Activated CD4-positive, alpha-beta T cell treated with anti-CD3 and anti-CD28 coated beads, Interleukin-2, amount 10 ng/mL, durations not matched to agents 24 days and 14 days (primary cell): ENCODE measurements around the gene SLC4A9. TPM values are rescaled to one million over a fixed set of nuclear protein-coding genes. Genes with fewer than 3 reads are reported as not detected.

Experiments
- DNase-seq: peaks from one replicate; pipeline ENCODE4 v3.0.0; 2022
- H3K27ac Mint-ChIP-seq: one replicate; pipeline ENCODE4 v1.8.0; 2022; ENCODE audit warnings: mild to moderate bottlenecking, mixed read lengths
- H3K27me3 Mint-ChIP-seq: one replicate; pipeline ENCODE4 v1.8.0; 2022; ENCODE audit warnings: mixed read lengths
- H3K36me3 Mint-ChIP-seq: one replicate; pipeline ENCODE4 v1.8.0; 2022; ENCODE audit warnings: low read depth, mild to moderate bottlenecking, mixed read lengths
- H3K4me1 Mint-ChIP-seq: one replicate; pipeline ENCODE4 v1.8.0; 2021; ENCODE audit warnings: mixed read lengths
- H3K4me3 Mint-ChIP-seq: one replicate; pipeline ENCODE4 v1.8.0; 2022; ENCODE audit warnings: mild to moderate bottlenecking, moderate library complexity, mixed read lengths
- H3K9me3 Mint-ChIP-seq: one replicate; pipeline ENCODE4 v1.8.0; 2021; ENCODE audit warnings: mixed read lengths
- intact Hi-C: fragments of 100-400 bp; cut with micrococcal nuclease; formaldehyde crosslinking; loops from one replicate; pipeline ENCODE4 v1.15.1; 2023
- total RNA-seq: library from RNA; stranded (reverse); gene quantifications from 2 replicates; pipeline ENCODE4 v1.2.3, GENCODE V29; 2022

The SLC4A9 gene
- total RNA-seq, 1 donor from 2014 or later = not detected

DNA sequence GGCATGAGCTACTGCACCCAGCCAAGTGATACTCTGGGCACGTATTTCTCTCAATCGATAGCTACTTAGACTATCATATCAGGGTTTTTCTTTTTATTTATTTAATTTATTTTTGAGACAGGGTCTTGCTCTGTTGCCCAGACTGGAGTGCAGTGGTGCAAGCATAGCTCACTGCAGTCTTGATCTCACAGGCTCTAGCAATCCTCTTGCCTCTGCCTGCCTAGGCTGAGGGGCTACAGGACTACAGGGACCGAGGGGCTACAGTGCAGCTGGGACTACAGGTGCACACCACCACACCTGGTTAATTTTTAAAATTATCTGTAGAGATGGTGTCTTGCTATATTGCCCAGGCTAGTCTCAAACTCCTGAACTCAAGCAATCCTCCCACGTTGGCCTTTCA lies 21.4 kb downstream of the SLC4A9 start:
- intact Hi-C loops = no loop called here
- H3K9me3 Mint-ChIP-seq = peaks cover 4% of the 10 kb centered on the region
- peaks cover 2% of the 10 kb centered on the region for H3K36me3 Mint-ChIP-seq
- DNase-seq = no peak
- no peak overlapping the region for H3K4me3 Mint-ChIP-seq
- H3K27me3 Mint-ChIP-seq = no peaks in the 10 kb centered on the region
- no peak overlapping the region for H3K27ac Mint-ChIP-seq
- H3K4me1 Mint-ChIP-seq = peaks cover 11% of the 10 kb centered on the region

DNA sequence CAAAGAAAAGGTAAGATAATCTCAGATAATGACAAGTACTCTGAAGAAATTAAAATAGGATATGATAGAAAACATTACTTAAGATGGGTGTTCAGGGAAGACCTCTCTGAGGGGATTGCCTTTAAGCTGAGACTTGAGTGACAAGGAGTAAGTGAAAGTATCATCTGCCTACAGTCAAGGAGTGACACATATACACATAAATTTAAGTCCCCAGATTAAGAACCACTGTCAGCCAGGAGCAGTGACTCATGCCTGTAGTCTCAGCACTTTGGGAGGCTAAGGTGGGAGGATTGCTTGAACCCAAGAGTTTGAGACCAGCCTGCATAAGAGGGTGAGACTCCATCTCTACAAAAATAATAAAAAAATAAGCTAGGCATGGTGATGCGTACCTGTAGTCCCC lies 22.0 kb downstream of the SLC4A9 start:
- Mint-ChIP-seq H3K27me3 (no peaks in the 10 kb centered on the region), H3K4me1 (peaks cover 11% of the 10 kb centered on the region), H3K4me3 (no peak overlapping the region), H3K36me3 (peaks cover 2% of the 10 kb centered on the region), H3K27ac (peak overlapping the region; percentile 28), H3K9me3 (peaks cover 4% of the 10 kb centered on the region)
- intact Hi-C loops = no loop called here
- DNase-seq = no peak

DNA sequence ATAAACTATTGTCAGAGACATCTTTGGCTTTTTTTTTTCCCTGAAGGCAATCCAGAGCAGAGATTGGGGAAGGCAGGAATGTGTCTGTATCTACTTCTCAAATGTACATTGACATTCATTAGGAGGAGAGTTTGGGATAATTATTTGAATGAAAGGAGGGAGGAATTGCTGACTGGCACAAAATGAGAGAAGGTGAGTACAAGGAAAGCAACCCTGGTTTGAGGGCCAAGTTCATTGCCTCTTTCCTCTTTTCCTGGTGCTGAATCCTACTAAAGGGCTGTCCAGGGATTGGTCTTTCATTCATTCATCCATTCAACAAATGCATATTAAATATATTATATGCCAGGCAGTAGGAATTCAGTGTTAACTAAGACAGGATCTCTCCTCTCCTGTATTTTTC lies 22.9 kb downstream of the SLC4A9 start:
- peaks cover 4% of the 10 kb centered on the region for H3K9me3 Mint-ChIP-seq
- intact Hi-C loops = no loop called here
- peaks cover 2% of the 10 kb centered on the region for H3K36me3 Mint-ChIP-seq
- no peak for DNase-seq
- H3K27me3 Mint-ChIP-seq = no peaks in the 10 kb centered on the region
- no peak overlapping the region for H3K4me3 Mint-ChIP-seq
- H3K4me1 Mint-ChIP-seq = peaks cover 11% of the 10 kb centered on the region
- no peak overlapping the region for H3K27ac Mint-ChIP-seq

DNA sequence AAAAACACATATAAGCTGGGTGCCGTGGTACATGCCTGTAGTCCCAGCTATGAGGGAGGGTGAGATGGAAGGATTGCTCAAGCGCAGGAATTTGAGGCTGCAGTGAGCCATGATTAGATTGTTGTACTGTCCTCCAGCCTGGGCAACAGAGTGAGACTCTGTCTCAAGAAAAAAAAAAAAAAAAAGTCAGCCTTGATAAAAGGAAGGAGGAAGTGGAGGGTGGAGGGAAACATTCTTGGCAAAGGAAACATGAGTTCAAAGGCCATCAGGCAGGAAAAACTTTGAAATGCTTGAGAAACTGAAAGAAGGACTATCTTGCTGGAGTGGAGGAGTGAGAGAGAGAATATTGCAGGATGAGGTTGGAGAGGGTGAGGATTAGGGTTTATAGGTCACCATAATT lies 23.3 kb downstream of the SLC4A9 start:
- H3K9me3 Mint-ChIP-seq = peaks cover 4% of the 10 kb centered on the region
- no peak overlapping the region for H3K4me3 Mint-ChIP-seq
- no peaks in the 10 kb centered on the region for H3K27me3 Mint-ChIP-seq
- no peak overlapping the region for H3K27ac Mint-ChIP-seq
- intact Hi-C loops = no loop called here
- no peak for DNase-seq
- peaks cover 11% of the 10 kb centered on the region for H3K4me1 Mint-ChIP-seq
- H3K36me3 Mint-ChIP-seq = peaks cover 2% of the 10 kb centered on the region

DNA sequence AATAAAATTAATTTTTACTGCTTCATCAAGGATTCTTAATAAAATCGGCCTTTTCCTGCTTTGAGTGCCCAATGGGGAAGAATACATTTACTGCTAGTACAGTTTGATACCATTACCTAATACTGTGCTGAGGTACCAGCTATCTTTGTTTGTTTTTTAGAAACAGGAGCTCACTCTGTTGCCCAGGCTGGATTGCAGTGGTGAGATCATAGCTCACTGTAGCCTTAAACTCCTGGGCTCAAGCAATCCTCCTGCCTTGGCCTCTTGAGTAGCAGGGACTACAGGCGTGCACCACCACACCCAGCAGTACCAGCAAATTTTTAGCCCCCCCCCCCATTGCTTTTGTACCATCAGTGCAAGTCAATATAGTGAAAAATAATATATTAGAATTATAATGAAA lies 28.1 kb downstream of the SLC4A9 start:
- Mint-ChIP-seq H3K27ac (no peak overlapping the region), H3K36me3 (peaks cover 4% of the 10 kb centered on the region), H3K4me1 (peaks cover 4% of the 10 kb centered on the region), H3K4me3 (no peak overlapping the region), H3K9me3 (peaks cover 4% of the 10 kb centered on the region), H3K27me3 (no peaks in the 10 kb centered on the region)
- intact Hi-C loops = no loop called here
- DNase-seq = no peak

DNA sequence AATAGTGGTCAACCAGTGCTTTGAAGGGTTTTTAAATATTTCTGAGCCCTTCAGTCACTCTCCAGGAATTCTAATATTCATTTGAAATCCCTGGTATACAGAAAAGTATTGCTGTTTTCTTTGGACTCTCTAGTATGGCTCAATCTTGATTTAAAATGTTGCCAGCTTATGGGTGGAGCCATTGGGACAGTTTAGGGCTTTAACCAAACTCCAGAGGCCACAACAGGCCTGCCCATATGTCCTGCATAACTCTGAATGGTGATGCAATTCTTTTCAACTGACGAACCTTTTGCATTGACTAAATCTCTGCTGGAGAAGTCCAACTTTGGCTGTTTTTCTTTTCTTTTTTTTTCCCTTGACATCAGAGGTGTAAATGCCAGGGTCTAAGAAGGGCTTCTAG lies 31.3 kb downstream of the SLC4A9 start:
- DNase-seq = no peak
- intact Hi-C loops = no loop called here
- H3K4me3 Mint-ChIP-seq = no peak overlapping the region
- H3K4me1 Mint-ChIP-seq = no peaks in the 10 kb centered on the region
- H3K27me3 Mint-ChIP-seq = no peaks in the 10 kb centered on the region
- peaks cover 2% of the 10 kb centered on the region for H3K36me3 Mint-ChIP-seq
- no peaks in the 10 kb centered on the region for H3K9me3 Mint-ChIP-seq
- H3K27ac Mint-ChIP-seq = no peak overlapping the region

DNA sequence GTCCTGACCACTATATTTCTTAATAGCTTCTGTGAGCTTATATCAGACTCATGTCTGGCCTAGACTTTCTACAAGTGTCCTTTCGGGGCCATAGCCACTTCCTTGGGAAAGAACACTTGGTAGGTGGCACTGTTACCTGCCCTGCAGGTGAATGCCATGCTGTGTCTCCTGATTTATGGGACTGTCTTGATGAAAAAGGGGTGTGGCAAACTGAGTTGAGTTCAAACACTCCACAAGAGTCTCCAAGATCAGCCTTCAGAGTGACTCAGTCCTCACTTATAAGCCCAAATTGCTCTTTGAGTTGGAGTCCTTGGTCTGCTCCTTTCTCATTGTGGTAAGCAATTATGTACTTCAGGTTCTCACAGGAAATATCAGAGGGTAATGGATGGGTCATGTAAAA lies 31.7 kb downstream of the SLC4A9 start:
- no peaks in the 10 kb centered on the region for H3K9me3 Mint-ChIP-seq
- intact Hi-C loops = no loop called here
- H3K36me3 Mint-ChIP-seq = peaks cover 2% of the 10 kb centered on the region
- H3K4me1 Mint-ChIP-seq = no peaks in the 10 kb centered on the region
- DNase-seq = no peak
- no peak overlapping the region for H3K4me3 Mint-ChIP-seq
- H3K27ac Mint-ChIP-seq = no peak overlapping the region
- H3K27me3 Mint-ChIP-seq = no peaks in the 10 kb centered on the region

DNA sequence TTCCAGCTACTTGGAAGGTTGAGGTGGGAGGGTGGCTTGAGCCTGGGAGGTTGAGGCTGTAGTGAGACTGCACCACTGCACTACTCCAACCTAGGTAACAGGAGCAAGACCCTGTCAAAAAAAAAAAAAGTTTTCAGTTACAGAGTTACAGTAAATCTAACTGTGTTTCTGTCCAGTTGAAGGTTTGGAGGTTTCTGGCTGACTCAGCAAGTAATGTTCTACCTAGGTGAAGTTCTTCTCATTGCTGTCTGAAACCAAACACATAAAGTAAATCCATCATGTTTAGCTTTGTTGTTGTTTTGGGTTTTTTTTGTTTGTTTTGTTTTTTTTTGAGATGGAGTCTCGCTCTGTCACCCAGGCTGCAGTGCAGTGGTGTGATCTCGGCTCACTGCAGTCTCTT lies 33.7 kb downstream of the SLC4A9 start:
- no peak overlapping the region for H3K27ac Mint-ChIP-seq
- no peaks in the 10 kb centered on the region for H3K9me3 Mint-ChIP-seq
- peaks cover 2% of the 10 kb centered on the region for H3K36me3 Mint-ChIP-seq
- H3K4me1 Mint-ChIP-seq = no peaks in the 10 kb centered on the region
- no peak overlapping the region for H3K4me3 Mint-ChIP-seq
- DNase-seq = no peak
- no peaks in the 10 kb centered on the region for H3K27me3 Mint-ChIP-seq
- intact Hi-C loops = no loop called here

DNA sequence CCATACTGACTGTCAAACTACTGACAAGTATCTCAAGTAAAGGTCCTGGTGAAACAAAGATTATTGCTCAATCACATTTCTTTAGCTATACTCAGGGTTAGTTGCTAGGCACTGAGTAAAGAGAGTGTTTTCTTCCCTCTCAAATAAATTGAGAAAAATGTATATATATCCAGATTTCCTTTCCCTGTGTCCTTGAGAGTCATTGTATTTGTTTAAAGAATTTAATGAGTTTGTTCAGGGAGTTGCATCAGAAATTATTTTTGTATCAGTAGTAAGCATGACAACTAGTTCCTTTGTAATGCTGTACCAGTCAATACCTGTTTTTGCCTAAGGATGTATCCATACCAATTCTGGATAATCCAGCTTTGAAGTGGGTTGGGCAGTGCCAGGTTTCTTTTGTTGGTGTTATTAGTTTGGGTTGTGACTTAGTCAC lies 38.4 kb downstream of the SLC4A9 start:
- intact Hi-C loops = no loop called here
- Mint-ChIP-seq H3K4me3 (no peak overlapping the region), H3K27ac (no peak overlapping the region), H3K9me3 (no peaks in the 10 kb centered on the region), H3K36me3 (peaks cover 5% of the 10 kb centered on the region), H3K4me1 (peaks cover 13% of the 10 kb centered on the region), H3K27me3 (no peaks in the 10 kb centered on the region)
- DNase-seq = no peak

DNA sequence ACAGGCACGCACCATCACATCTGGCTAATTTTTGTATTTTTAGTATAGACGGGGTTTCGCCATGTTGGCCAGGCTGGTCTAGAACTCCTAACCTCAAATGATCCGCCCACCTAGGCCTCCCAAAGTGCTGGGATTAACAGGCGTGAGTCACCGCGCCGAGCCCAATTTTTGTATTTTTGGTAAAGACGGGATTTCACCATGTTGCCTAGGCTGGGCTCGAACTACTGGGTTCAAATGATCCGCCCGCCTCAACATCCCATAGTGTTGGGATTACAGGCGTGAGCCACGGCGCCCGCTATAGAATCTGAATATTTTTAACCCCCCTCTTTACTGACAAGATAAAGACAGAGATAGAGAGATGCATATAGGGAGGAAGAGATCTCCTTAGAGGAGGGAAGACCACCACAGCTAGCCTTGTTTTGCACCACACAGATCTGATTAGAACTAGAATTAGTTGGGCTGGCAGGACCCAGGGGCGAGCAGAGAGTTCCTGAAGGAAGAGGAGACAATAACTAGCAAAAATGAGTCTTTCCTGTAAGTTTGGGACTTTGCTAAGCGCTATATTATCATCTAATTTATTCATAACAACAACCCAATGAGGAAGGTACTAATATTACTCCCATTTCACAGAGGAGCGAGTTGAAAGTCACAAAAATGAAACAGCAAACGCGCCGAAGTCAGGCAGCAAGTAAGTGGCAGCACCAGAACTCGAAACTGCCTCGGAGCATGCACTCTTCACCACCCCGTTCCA lies 40.2 kb downstream of the SLC4A9 start:
- peaks cover 25% of the 10 kb centered on the region for H3K4me1 Mint-ChIP-seq
- no peaks in the 10 kb centered on the region for H3K27me3 Mint-ChIP-seq
- H3K36me3 Mint-ChIP-seq = peaks cover 12% of the 10 kb centered on the region
- H3K27ac Mint-ChIP-seq = no peak overlapping the region
- H3K9me3 Mint-ChIP-seq = no peaks in the 10 kb centered on the region
- H3K4me3 Mint-ChIP-seq = no peak overlapping the region
- intact Hi-C loops = loop anchor here (2.0 to 5.0 kb wide), 7 partner anchors 21 to 838 kb away; partner anchors contain the start of genes SRA1, TMCO6 and UBE2D2
- DNase-seq = no peak

DNA sequence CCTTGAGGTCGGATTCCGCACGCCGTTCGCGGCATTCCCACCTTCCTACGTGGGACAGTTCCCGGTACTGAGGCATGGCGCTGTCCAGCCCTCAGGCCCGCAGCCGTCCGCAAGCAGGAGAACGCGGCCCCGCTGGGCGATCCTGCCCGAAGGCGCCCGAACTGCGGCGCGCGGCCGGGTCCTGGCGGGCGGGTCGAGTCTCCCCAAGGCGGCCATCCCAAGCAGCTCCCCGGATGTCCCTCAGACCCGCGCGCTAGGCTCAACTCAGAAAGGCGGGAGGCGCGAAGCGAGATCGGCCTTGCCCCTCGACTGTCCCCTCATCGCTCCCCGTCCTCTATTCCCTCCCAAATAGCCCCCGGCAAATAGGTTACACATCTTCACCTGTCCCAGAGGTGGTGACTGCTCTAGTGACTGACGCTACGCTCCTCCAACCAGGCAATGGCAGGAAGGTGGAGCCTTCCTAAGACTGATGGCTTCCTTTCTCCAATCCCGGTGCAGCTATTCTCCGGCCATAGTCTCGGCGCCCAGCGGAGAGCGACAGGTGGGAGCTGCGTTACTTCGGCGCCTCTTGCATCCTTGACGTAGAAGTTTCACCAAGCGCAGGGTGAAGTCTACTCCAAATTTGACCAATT lies 40.9 kb downstream of the SLC4A9 start:
- H3K9me3 Mint-ChIP-seq = no peaks in the 10 kb centered on the region
- H3K36me3 Mint-ChIP-seq = peaks cover 14% of the 10 kb centered on the region
- no peaks in the 10 kb centered on the region for H3K27me3 Mint-ChIP-seq
- intact Hi-C loops = loop anchor here (1.0 to 5.0 kb wide), 10 partner anchors 20 to 839 kb away; partner anchors contain the start of genes APBB3, HARS1, HARS2 and SLC35A4
- peaks cover 27% of the 10 kb centered on the region for H3K4me1 Mint-ChIP-seq
- no peak overlapping the region for H3K27ac Mint-ChIP-seq
- DNase-seq = peak; percentile 96
- no peak overlapping the region for H3K4me3 Mint-ChIP-seq

DNA sequence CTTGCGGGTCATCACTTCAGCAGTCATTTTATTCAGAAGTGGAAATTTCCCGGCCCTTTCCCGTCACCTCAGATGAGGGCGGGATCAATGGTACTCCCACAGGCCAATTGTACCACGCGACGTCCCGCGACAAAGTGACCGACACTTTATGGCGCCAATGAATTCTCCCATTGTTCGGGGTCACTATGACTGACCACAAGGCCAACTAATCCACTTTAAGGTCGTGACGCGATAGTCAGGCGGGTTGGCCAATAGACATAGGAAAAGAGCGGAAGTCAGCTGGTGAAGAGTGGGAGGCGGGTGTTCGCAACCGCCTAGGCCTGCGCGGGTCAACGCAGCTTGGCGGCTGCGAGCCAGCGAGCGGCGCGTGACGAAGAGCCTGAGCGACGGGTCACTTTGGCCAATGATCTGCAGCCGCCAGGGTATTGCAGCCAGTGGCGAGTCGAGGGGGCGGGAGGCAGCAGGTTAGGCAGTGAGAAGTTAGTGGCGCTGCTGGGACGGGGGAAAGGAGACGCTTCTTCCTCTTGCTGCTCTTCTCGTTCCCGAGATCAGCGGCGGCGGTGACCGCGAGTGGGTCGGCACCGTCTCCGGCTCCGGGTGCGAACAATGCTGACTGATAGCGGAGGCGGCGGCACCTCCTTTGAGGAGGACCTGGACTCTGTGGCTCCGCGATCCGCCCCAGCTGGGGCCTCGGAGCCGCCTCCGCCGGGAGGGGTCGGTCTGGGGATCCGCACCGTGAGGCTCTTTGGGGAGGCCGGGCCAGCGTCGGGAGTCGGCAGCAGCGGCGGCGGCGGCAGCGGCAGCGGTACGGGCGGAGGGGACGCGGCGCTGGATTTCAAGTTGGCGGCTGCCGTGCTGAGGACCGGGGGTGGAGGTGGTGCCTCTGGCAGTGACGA lies 41.6 kb downstream of the SLC4A9 start, which contains the start of gene ANKHD1:
Gene ANKHD1 (plus strand): TSS at position 472 of the 896 bp plus-strand sequence. CDS start 135 bp downstream, at position 607.
- peaks cover 17% of the 10 kb centered on the region for H3K36me3 Mint-ChIP-seq
- H3K9me3 Mint-ChIP-seq = no peaks in the 10 kb centered on the region
- H3K27me3 Mint-ChIP-seq = no peaks in the 10 kb centered on the region
- no peak within 1 kb of the TSS for H3K4me3 Mint-ChIP-seq
- intact Hi-C loops = loop anchor here (1.0 to 5.0 kb wide), 10 partner anchors 19 to 839 kb away; partner anchors contain the start of genes APBB3, HARS1, HARS2 and SLC35A4
- H3K4me1 Mint-ChIP-seq = peaks cover 27% of the 10 kb centered on the region
- H3K27ac Mint-ChIP-seq = no peak within 1 kb of the TSS
- DNase-seq = peak; percentile 99

DNA sequence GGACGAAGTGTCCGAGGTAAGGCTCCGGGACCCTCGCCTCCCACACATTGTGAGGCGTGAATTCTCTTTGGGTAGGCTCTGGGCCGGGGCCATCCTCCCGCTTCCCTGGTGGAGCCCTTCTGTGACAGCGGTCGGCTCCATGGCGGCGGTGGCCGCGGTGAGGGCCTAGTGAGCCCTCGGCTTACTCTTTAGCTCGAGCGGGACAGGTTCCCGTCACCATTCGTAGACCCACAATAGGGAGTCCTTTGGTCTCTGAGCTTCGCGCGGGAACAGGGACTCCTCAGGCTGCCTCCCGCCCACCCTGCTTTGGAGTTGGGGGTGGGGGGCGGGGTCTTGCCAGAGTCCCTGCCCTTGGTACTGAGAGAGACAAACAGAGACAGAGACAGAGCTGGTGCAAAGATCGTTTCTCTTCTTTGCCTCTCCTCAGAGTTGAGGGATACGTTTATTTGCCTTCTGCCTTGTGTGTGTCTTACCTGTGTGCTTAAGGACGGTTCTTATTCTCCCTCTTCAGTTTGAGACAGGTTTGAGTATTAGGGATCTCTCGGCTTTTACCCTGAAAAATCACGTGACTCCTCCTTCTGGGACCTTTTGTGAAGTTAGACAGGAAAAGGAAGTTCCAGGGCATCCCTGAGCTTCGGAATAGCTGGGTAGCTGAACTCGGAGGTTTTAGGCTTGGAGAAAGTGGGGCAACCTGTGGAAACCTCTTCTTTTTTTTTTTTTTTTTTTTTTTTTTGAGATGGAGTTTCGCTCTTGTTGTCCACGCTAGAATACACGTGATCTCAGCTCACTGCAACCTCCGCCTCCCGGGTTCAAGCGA lies 42.5 kb downstream of the SLC4A9 start:
- Mint-ChIP-seq H3K36me3 (peaks cover 17% of the 10 kb centered on the region), H3K27me3 (no peaks in the 10 kb centered on the region), H3K4me3 (no peak overlapping the region), H3K9me3 (no peaks in the 10 kb centered on the region), H3K27ac (no peak overlapping the region), H3K4me1 (peaks cover 27% of the 10 kb centered on the region)
- intact Hi-C loops = loop anchor here (5.0 kb wide), 3 partner anchors 150 to 840 kb away; partner anchors contain the start of gene UBE2D2
- peak; percentile 87 for DNase-seq
